Transverse colon (tissue), 4 donors: ENCODE results near the gene COX6A2.
A peak's percentile ranks its signal among the peaks of the same experiment; 100 is the strongest.

Source experiments
- CTCF ChIP-seq, 5 experiments: fragments of 200-600 bp in 3 of 5; fragments of 450-650 bp in 2 of 5; sonication (generic) in 3 of 5; IDR thresholded peaks; 1 replicate in 2 of 5; 2 replicates in 3 of 5; pipeline ENCODE4 v1.5.1; 2016 to 2017; ENCODE audit warnings: antibody characterized with exemption in 5 of 5, inconsistent platforms in 3 of 5, mild to moderate bottlenecking in 2 of 5, moderate library complexity in 1 of 5
- POLR2AphosphoS5 ChIP-seq, 3 donors: sonication (generic); formaldehyde crosslinking; IDR thresholded peaks; one replicate each; pipeline ENCODE4 v1.6.1; 2016; ENCODE audit warnings: antibody characterized with exemption in 3 of 3

DNA sequence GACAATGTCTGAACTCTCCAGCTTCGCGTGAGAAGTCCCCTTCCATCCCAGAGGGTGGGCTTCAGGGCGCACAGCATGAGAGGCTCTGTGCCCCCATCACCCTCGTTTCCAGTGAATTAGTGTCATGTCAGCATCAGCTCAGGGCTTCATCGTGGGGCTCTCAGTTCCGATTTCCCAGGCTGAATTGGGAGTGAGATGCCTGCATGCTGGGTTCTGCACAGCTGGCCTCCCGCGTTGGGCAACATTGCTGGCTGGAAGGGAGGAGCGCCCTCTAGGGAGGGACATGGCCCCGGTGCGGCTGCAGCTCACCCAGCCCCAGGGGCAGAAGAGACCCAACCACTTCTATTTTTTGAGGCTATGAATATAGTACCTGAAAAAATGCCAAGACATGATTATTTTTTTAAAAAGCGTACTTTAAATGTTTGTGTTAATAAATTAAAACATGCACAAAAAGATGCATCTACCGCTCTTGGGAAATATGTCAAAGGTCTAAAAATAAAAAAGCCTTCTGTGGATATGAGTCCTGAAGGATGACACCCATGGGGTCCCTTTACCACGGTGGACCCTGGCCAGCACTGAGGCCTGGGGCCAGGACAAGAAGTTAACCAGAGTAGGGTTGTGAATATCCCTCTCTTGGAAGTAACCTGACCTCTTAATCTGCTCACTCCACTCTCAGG is 45.5 kb downstream of the COX6A2 start:
- TF ChIP-seq CTCF (IDR thresholded peaks at IDR 0.05): peak; percentile 46 to 59 (median 58)
- no peak for TF ChIP-seq POLR2AphosphoS5 (IDR thresholded peaks at IDR 0.05)
